ACHN (cell line): ENCODE results near the gene PSMD9.
"Not testable (repeated sequence)": the region's sequence is repeated elsewhere in the genome, so short reads cannot be mapped to it uniquely, and the experiment has no call there.

Experiments used
- DNase-seq: peaks from one replicate; pipeline ENCODE4 v3.0.0-alpha.2; 2015
- in situ Hi-C: cut with HindIII; loops from 2 replicates; pipeline ENCODE4 v1.10.0; 2017; ENCODE audit warnings: low sequenced_read_pairs, low pct_ligation_motif_present, low pct_unique_long_range_greater_than_20kb

Gene PSMD9

GRCh38 chr12:121915841-121916321 lies 27.3 kb downstream of the PSMD9 start:
- no peak for DNase-seq
- in situ Hi-C loops: no loop called here

- in situ Hi-C loops: no loop called here
- peak; percentile 54 for DNase-seq
Observed at GRCh38 chr12:121916719-121917118, 28.1 kb downstream of the PSMD9 start.

GRCh38 chr12:121917950-121918678 lies 29.5 kb downstream of the PSMD9 start, which contains the start of gene CFAP251:
CFAP251 (plus strand) TSS chr12:121918592; CDS start chr12:121921306, 2,714 bp downstream.
- in situ Hi-C loops: no loop called here
- peak; percentile 79 for DNase-seq

GRCh38 chr12:121918679-121919038 lies 30.1 kb downstream of the PSMD9 start:
- in situ Hi-C loops: no loop called here
- peak; percentile 30 for DNase-seq

- in situ Hi-C loops: no loop called here
- DNase-seq: no peak
Observed at GRCh38 chr12:121921066-121921465, 32.5 kb downstream of the PSMD9 start.

- no peak for DNase-seq
- in situ Hi-C loops: no loop called here
Observed at GRCh38 chr12:121925358-121925695, 36.7 kb downstream of the PSMD9 start.

GRCh38 chr12:121926874-121927706 lies 38.5 kb downstream of the PSMD9 start:
- DNase-seq: no peak
- in situ Hi-C loops: no loop called here

- in situ Hi-C loops: no loop called here
- DNase-seq: no peak
Observed at GRCh38 chr12:121927813-121928212, 39.2 kb downstream of the PSMD9 start.

GRCh38 chr12:121929545-121929944 lies 41.0 kb downstream of the PSMD9 start:
- in situ Hi-C loops, DNase-seq: not testable (repeated sequence)

GRCh38 chr12:121930862-121931261 lies 42.3 kb downstream of the PSMD9 start:
- DNase-seq: no peak
- in situ Hi-C loops: no loop called here

GRCh38 chr12:121932176-121932536 lies 43.6 kb downstream of the PSMD9 start:
- no peak for DNase-seq
- in situ Hi-C loops: no loop called here

GRCh38 chr12:121932914-121933521 lies 44.4 kb downstream of the PSMD9 start:
- in situ Hi-C loops: no loop called here
- no peak for DNase-seq

GRCh38 chr12:121933522-121934308 lies 45.1 kb downstream of the PSMD9 start:
- peak; percentile 59 for DNase-seq

GRCh38 chr12:121934309-121934664 lies 45.7 kb downstream of the PSMD9 start:
- no peak for DNase-seq
- in situ Hi-C loops: no loop called here

More at GRCh38 chr12:121933522-121934308, 45.1 kb downstream of the PSMD9 start:
- in situ Hi-C loops: no loop called here

GRCh38 chr12:121937654-121938053 lies 49.1 kb downstream of the PSMD9 start:
- DNase-seq: no peak
- in situ Hi-C loops: no loop called here

- DNase-seq: no peak
- in situ Hi-C loops: no loop called here
Observed at GRCh38 chr12:121939186-121939585, 50.6 kb downstream of the PSMD9 start.

- in situ Hi-C loops: no loop called here
- no peak for DNase-seq
Observed at GRCh38 chr12:121939992-121940766, 51.6 kb downstream of the PSMD9 start.

- peak; percentile 60 for DNase-seq
- in situ Hi-C loops: no loop called here
Observed at GRCh38 chr12:121942145-121942718, 53.6 kb downstream of the PSMD9 start.
